HG02610 (cell line): ENCODE data around the gene CLEC4M.
"Not testable (repeated sequence)": the region's sequence is repeated elsewhere in the genome, so short reads cannot be mapped to it uniquely, and the experiment has no call there.

Source experiments
- ATAC-seq: cut with Tn5 transposase; IDR thresholded peaks from one replicate; pipeline ENCODE4 v1.9.1; 2021; ENCODE audit warnings: mild to moderate bottlenecking, moderate library complexity; ENCODE audit not compliant: unreplicated experiment

The CLEC4M gene

DNA sequence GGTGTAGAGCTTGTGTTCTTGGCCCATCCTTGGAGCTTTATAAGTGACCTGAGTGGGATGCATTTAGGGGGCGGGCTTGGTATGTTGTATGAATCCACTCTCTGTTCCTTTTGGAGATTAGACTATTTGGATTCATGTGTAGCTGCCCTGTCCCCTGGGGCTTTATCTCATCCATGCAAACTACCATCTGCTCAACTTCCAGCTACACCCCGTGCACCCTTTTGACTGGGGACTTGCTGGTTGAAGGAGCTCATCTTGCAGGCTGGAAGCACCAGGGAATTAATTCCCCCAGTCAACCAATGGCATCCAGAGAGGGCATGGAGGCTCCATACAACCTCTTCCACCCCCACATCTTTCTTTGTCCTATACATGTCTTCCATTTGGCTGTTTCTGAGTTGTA is 6.1 kb downstream of the CLEC4M start:
- no peak for ATAC-seq

DNA sequence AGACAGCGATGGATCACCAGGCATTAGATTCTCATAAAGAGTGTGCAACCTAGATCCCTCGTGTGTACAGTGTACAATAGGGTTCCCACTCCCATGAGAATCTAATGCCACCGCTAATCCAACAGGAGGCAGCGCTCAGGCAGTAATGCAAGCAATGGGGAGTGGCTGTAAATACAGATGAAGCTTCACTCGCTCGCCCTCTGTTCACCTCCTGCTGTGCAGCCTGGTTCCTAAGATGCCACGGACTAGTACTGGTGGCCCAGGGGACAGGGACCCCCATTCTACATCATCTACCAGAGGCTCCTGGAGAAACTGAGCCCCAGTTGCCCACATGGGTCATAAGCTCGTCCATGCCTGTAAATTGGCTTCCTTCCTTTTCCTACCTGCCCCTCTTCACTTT is 8.0 kb downstream of the CLEC4M start:
- no peak for ATAC-seq

DNA sequence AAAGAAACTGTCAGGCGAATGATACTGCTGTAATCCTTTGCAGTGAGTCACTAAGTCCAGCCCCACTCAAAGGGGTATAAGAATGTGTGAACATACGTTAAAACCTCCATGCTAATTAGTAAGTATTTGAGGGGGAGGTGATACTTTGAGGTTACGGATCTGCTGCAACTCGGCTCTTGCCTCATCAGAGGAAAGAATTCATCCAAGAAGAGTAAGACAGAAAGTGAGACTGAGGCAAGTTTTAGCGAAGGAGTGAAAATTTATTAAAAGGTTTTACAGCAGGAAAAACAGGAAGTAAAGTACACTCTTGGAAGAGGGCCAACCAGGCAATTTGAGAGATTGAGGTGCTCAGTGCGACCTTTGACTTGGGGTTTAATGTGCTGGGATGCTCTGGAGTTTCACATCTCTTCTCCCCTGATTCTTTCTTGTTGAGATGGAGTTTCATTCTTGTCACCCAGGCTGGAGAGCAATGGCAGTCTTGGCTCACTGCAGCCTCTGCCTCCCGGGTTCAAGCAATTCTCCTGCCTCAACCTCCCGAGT is 9.8 kb downstream of the CLEC4M start:
- ATAC-seq, result no peak

DNA sequence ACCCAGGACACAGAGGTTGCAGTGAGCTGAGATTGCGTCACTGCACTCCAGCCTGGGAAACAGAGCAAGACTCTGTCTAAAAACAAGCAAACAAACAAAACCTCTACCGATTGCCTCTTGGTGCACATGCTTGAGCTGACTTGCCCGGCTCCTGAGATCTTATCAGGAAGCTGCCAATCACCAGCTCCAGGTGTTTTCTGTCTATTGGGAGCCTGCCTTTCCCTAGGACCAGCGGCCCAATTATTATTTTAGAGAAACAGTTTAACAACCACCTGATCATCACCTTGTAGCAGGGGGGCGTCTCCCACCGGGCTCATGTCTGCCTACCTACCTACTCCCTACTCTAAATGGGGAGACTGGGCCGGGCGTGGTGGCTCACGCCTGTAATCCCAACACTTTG is 10.8 kb downstream of the CLEC4M start:
- no peak for ATAC-seq

DNA sequence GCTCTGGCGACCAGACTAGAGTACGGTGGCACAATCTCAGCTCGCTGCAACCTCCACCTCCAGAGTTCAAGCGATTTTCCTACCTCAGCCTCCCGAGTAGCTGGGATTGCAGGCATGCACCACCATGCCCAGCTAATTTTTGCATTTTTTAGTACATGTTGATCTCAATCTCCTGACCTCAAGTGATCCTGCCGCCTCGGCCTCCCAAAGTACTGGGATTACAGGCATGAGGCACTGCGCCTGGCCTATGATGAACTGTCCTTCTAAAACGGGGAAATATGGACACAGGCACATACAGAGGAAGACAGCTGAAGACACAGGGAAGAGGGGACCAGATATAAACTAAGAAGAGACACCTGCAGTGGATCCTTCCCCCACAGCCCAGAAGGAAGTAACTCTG is 12.7 kb downstream of the CLEC4M start:
- ATAC-seq, result no peak

DNA sequence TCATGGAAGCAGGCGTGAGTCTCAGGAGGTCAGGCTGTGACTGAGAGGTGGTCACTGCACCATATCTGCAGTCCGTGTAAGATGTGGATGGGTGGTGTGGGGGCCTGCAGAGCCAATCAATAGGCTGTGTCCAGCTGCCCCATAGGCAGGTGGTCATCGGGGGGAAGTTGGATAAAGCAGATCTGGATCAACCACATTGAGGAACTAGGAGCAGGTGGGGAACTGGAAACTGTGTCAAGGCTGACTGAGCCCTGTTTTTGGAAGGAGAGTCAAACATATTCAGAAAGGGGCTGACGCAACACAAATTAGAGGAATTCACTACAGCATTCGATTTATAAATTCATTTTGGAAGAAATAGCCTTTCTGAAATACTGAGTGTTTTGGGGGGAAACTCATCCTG is 15.0 kb downstream of the CLEC4M start:
- ATAC-seq, result no peak

DNA sequence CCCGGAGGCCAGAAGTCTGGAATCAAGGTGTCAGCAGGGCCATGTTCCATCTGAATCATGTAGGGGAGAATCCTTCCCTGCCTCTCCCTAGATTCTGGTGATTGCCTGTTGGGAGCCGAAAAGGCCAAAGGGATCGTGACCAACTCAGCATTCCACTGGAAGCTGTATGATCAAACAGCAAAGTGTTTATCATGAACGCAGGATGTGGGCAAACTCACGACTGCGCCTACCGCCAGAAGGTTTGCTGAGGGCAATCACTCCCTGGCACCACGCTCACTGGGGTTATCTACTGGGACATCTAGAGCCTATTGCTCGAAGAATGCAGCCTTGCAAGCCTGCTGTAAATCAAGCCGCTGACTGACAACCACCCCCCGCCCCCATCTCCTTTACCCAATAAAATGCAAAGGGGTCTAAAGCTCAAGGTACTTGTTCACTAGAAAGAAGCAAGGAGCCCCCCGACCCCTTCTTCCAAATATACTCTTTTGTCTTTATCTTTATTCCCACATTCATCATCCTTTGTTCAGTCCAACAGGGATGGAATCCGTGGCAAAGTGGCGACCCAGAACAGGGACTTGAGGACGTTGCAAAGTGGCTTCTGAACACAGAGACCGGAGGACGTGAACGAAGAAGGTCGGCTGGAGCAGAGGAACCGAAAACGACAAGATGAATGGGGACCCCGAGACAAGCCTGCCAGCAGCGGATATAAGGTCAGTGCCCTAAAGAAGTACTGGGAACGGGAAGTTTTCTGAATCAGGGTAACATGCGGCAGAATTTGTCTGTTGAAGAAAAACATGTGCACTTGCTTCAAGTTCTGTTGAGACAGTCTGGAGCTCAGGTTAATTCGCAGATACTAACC is 16.8 kb downstream of the CLEC4M start:
- no peak for ATAC-seq

GRCh38 chr19:7781157-7781556 is 18.1 kb downstream of the CLEC4M start:
- ATAC-seq, result no peak

GRCh38 chr19:7783991-7784423 is 21.0 kb downstream of the CLEC4M start:
- no peak for ATAC-seq

- no peak for ATAC-seq
Measured at GRCh38 chr19:7784856-7785255, 21.8 kb downstream of the CLEC4M start.

DNA sequence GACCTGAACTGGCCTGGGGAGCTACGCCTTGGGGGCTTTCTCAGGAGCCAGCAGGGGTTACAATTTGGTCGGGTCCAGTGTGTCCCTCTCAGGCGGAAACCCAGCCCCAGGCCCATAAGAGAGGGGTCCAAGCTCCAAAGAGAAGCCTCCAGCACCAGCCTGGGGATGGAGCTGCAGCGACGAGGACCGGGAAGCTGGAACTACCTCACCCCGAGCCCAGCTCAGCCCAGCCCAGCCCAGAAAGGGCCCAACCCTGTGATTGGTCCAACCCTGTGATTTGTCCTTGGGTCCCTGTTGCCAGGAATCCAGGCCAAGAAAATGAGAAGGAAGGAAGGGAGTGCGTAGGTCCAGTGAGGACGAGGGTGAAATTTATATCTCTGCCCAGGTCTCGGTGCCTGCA is 24.1 kb downstream of the CLEC4M start:
- no peak for ATAC-seq

DNA sequence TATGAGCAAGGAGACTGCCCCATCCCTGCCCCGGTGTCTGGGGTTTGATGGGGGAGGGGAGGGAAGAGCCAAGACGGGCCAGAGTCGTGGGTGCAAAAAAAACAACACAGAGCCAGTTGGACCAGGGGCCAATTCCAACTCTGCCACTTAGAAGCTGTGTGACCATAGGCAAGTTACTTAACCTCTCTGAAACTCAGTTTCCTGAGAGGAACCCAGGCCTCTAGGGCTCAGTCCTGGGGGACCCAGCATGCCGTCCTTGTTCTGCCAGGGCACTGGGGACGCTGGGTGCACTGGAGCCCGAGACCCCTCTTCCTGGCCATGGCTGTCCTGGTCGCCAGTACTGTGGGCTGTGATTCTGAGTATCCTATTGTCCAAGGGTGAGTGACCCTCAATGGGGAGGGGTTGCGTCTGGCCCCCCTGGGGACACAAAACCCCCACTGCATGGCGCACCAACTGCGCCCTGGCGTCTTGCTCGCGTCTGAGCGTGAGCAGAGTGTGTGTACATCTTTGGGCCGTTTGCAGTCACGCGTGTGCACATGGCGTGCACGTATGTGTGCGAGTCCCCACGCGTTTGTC is 24.6 kb downstream of the CLEC4M start:
- no peak for ATAC-seq

- no peak for ATAC-seq
Measured at GRCh38 chr19:7788178-7788932, 25.3 kb downstream of the CLEC4M start.

GRCh38 chr19:7788933-7789323 is 25.9 kb downstream of the CLEC4M start:
- ATAC-seq, result no peak

DNA sequence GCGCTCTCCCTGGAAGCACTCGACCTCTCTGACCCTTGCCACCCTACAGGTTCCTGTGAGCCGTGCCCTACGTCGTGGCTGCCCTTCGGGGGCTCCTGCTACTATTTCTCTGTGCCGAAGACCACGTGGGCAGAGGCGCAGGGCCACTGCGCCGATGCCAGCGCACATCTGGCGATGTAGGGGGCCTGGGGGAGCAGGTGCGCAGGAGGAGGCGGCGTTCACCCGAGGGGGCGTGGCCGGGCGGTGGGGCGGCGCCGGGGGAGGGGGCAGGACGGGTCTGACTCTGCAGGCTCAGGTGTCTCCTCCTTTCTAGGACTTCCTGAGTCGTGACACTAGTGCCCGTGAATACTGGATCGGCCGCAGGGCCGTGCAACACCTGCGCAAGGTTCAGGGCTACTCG is 26.4 kb downstream of the CLEC4M start:
- no peak for ATAC-seq

DNA sequence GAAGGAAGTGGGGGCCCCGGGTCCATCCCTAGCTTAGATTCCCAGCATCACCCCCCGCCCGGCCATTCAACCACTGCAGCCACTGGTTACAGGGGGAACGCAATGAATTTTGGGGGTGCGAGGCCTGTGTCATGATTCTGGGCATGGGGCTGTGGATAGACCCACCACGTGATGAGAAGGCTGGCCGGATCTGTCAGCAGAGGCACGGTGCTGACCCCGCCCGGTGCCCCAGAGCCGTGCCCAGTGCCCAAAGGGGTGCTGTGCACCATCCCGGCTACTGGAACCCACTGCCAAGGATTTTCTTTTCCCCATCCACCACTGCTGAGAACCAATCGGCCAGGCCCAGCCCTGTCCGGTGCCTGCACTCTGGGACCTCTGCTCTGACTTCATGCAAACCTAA is 27.4 kb downstream of the CLEC4M start:
- ATAC-seq, result no peak

- no peak for ATAC-seq
Measured at GRCh38 chr19:7792281-7792680, 29.2 kb downstream of the CLEC4M start.

- ATAC-seq, result not testable (repeated sequence)
Measured at GRCh38 chr19:7792701-7793100, 29.7 kb downstream of the CLEC4M start.

DNA sequence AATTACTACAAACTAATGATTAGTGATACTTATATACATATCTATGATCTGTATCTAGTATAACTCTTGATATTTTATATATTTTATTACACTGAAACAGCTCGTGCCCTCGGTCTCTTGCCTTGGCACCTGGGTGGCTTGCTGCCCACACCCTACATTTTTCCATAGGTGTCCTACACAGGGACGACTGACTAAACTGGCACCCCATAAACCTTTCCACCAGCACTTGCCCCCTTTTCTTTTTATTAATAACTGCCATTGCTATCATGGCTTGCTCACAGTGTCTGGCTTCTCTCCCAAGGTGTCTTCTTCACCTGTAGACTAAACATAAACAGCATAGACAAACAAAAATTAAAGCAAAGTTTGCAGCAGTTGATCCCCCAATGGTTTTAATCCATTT is 30.4 kb downstream of the CLEC4M start:
- ATAC-seq, result no peak

DNA sequence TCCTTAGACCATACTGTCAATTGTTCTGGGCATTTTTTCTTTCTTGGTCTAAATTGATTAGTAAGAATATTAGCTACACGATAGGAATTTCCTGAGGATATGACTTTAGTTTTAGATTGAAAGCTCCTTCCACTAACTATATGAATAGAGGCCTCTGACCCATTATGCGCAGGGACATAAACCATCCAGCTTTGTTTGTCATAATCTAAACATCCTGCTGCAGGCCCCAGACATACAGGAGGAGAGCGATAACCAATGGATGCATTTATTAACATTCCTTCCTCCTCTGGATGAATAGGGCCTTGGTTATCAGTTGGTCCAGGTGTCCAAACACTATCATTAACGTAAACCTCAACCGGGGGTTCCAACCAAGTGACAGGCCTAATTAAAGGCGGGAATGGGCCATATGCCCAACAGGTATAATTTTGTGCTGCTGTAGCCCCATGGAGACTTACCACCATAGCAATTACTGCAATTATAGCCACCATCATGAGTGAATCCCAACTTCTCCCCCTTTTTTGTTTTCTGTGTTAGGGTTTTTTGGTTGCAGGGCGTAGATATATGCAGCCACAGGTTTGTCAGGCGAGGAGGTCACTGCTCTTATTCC is 32.6 kb downstream of the CLEC4M start:
- no peak for ATAC-seq

GRCh38 chr19:7799640-7800355 is 36.8 kb downstream of the CLEC4M start:
- ATAC-seq, result no peak
